Measurements from ENCODE around the gene SBK1. TPM values are rescaled to one million over a fixed set of nuclear protein-coding genes. Genes with fewer than 3 reads are reported as not detected.
A peak's percentile ranks its signal among the peaks of the same experiment; 100 is the strongest.

SBK1 gene
- polyA plus RNA-seq, 2 of the 4 experiments (the other 2 are of a cell fraction): 0.13 to 0.43 TPM

GRCh38 chr16:28283798-28284577 lies 8.3 kb upstream of the SBK1 start:
- Histone ChIP-seq H3K9me3 (no peaks in the 10 kb centered on the region), H3K4me1 (no peaks in the 10 kb centered on the region), H3K27ac (no peak overlapping the region), H3K4me3 (no peak overlapping the region), H3K4me2 (no peak overlapping the region)
- FAIRE-seq: no peak
- 67% methylated on average over 14 of the region's 15 CpGs for WGBS (ENCODE audit: missing lambda C conversion rate)
- no peak for DNase-seq (ENCODE audit: low read depth in 1 of 2, low spot score in 1 of 2)
- peak; percentile 29 to 41; a peak in 4 of 6 replicates for ATAC-seq
- ChIA-PET POLR2A (no interaction called here), CTCF (interaction anchor here (1.8 to 42.1 kb wide), 2 partner anchors 22 to 265 kb away, joined by 9 to 864 read pairs; partner anchors contain the start of gene SBK1)
- TF ChIP-seq MAX (IDR thresholded peaks at IDR 0.05) (no peak), NFE2L2 (conservative IDR thresholded peaks at IDR 0.05; ENCODE audit: low read length) (no peak), HES2 (IDR thresholded peaks at IDR 0.05) (no peak), CBX8 (IDR thresholded peaks at IDR 0.05) (no peak), PBX3 (IDR thresholded peaks at IDR 0.05) (no peak), KDM5A (IDR thresholded peaks at IDR 0.05) (no peak), BHLHE40 (IDR thresholded peaks at IDR 0.05; ENCODE audit: low read depth, low read length) (no peak), HEYL (CRISPR knock-in tag; IDR thresholded peaks at IDR 0.05) (no peak), USF2 (IDR thresholded peaks at IDR 0.05) (no peak), ATOH8 (CRISPR knock-in tag; IDR thresholded peaks at IDR 0.05; ENCODE audit: low read depth) (no peak), RCOR1 (IDR thresholded peaks at IDR 0.05; ENCODE audit: low read depth, low read length) (no peak), TFCP2L1 (CRISPR knock-in tag; IDR thresholded peaks at IDR 0.05) (no peak), NPAS2 (CRISPR knock-in tag; IDR thresholded peaks at IDR 0.05; ENCODE audit: borderline replicate concordance) (no peak), NR3C1 (IDR thresholded peaks at IDR 0.05) (no peak), CHD2 (IDR thresholded peaks at IDR 0.05; ENCODE audit: low read length, partially characterized antibody) (no peak), FOSB (CRISPR knock-in tag; IDR thresholded peaks at IDR 0.05) (no peak), HOXB13 (CRISPR knock-in tag; IDR thresholded peaks at IDR 0.05; ENCODE audit: low read depth) (no peak), ELK1 (IDR thresholded peaks at IDR 0.05; ENCODE audit: low read depth, low read length) (no peak), BCL3 (IDR thresholded peaks at IDR 0.05) (no peak), ZSCAN20 (CRISPR knock-in tag; IDR thresholded peaks at IDR 0.05) (no peak)

GRCh38 chr16:28285649-28286048 lies 6.7 kb upstream of the SBK1 start:
- POLR2A ChIA-PET: no interaction called here
- Histone ChIP-seq H3K9me3 (no peaks in the 10 kb centered on the region), H3K4me1 (no peaks in the 10 kb centered on the region), H3K4me2 (no peak overlapping the region), H3K27ac (no peak overlapping the region), H3K4me3 (no peak overlapping the region)
- CTCF ChIA-PET: interaction anchor here (1.7 to 42.1 kb wide), 2 partner anchors 8 to 21 kb away, joined by 7 to 864 read pairs; partner anchors contain the start of gene SBK1
- ATAC-seq (no peak), DNase-seq (ENCODE audit: low read depth in 1 of 2, low spot score in 1 of 2) (no peak), FAIRE-seq (no peak)
- WGBS (ENCODE audit: missing lambda C conversion rate): 64% methylated on average over 9 of the region's 9 CpGs
- no peak for TF ChIP-seq BCL3 (IDR thresholded peaks at IDR 0.05)
- TF ChIP-seq NFE2L2 (conservative IDR thresholded peaks at IDR 0.05; ENCODE audit: low read length): no peak
- TF ChIP-seq EHMT2 (IDR thresholded peaks at IDR 0.05; ENCODE audit: low read depth): no peak
- TF ChIP-seq TP53 (CRISPR knock-in tag; IDR thresholded peaks at IDR 0.05): no peak
